Neuronal stem cell (in vitro differentiated cells): Measurements from ENCODE around the gene LRP4.

Experiments
- DNase-seq: peaks from one replicate; pipeline ENCODE4 v3.0.0-alpha.2; 2013; ENCODE audit warnings: low spot score
- H2AFZ ChIP-seq: one replicate; pipeline ENCODE4 v1.6.1; 2013; ENCODE audit warnings: mild to moderate bottlenecking, low read length, inconsistent platforms
- H2AK5ac ChIP-seq: 2 replicates; pipeline ENCODE4 v1.6.1; 2013; ENCODE audit warnings: low read depth, mild to moderate bottlenecking, inconsistent platforms, low read length, moderate library complexity, mixed read lengths
- H2BK120ac ChIP-seq: 2 replicates; pipeline ENCODE4 v1.6.1; 2013; ENCODE audit warnings: low read depth, mild to moderate bottlenecking, inconsistent platforms, low read length, moderate library complexity, mixed read lengths
- H2BK12ac ChIP-seq: one replicate; pipeline ENCODE4 v1.6.1; 2013; ENCODE audit warnings: low read length, inconsistent platforms
- H2BK15ac ChIP-seq: 2 replicates; pipeline ENCODE4 v1.6.1; 2013; ENCODE audit warnings: mild to moderate bottlenecking, low read length, inconsistent platforms, mixed read lengths
- H2BK5ac ChIP-seq: one replicate; pipeline ENCODE4 v1.6.1; 2013; ENCODE audit warnings: inconsistent platforms, mild to moderate bottlenecking, low read length, moderate library complexity
- H3K14ac ChIP-seq: one replicate; pipeline ENCODE4 v1.6.1; 2013; ENCODE audit warnings: low read length, inconsistent platforms
- H3K18ac ChIP-seq: 2 replicates; pipeline ENCODE4 v1.6.1; 2013; ENCODE audit warnings: low read length, inconsistent platforms
- H3K23ac ChIP-seq: 2 replicates; pipeline ENCODE4 v1.6.1; 2013; ENCODE audit warnings: low read depth, mild to moderate bottlenecking, mixed read lengths, low read length, inconsistent platforms; ENCODE audit not compliant: poor library complexity
- H3K27ac ChIP-seq: replicated peaks from 3 replicates; pipeline ENCODE4 v1.5.1; 2013; ENCODE audit warnings: low read length, inconsistent platforms
- H3K27me3 ChIP-seq, 3 experiments: 2 replicates each; pipeline ENCODE4 v1.6.1; 2013; ENCODE audit warnings: low read length in 3 of 3, mild to moderate bottlenecking in 2 of 3, inconsistent platforms in 1 of 3, low read depth in 1 of 3, mixed read lengths in 1 of 3, moderate library complexity in 1 of 3; ENCODE audit not compliant: control insufficient read depth in 3 of 3, insufficient read depth in 3 of 3
- H3K36me3 ChIP-seq, 2 donors: replicated peaks in 1 of 2; 2 replicates each; pipeline ENCODE4 v1.6.1; 2013; ENCODE audit warnings: low read length in 2 of 2; ENCODE audit not compliant: control insufficient read depth in 2 of 2, insufficient read depth in 2 of 2
- H3K4ac ChIP-seq: 2 replicates; pipeline ENCODE4 v1.6.1; 2013; ENCODE audit warnings: inconsistent platforms, mild to moderate bottlenecking, low read length, moderate library complexity
- H3K4me1 ChIP-seq, 2 donors: 1 replicate in 1 of 2; 2 replicates in 1 of 2; pipeline ENCODE4 v1.6.1; 2013; ENCODE audit warnings: low read length in 2 of 2, low read depth in 1 of 2; ENCODE audit not compliant: control insufficient read depth in 2 of 2, insufficient read depth in 1 of 2
- H3K4me2 ChIP-seq: one replicate; pipeline ENCODE4 v1.6.1; 2013; ENCODE audit warnings: mild to moderate bottlenecking, low read length, inconsistent platforms; ENCODE audit not compliant: insufficient read depth, poor library complexity, severe bottlenecking
- H3K4me3 ChIP-seq, 2 donors: 2 replicates each; pipeline ENCODE4 v1.5.1; 2013; ENCODE audit warnings: low read length in 2 of 2, mild to moderate bottlenecking in 2 of 2, inconsistent platforms in 1 of 2, moderate library complexity in 1 of 2
- H3K79me1 ChIP-seq: one replicate; pipeline ENCODE4 v1.6.1; 2013; ENCODE audit warnings: low read depth, mild to moderate bottlenecking, inconsistent platforms, low read length, moderate library complexity
- H3K9ac ChIP-seq: one replicate; pipeline ENCODE4 v1.6.1; 2013; ENCODE audit warnings: mild to moderate bottlenecking, low read depth, low read length, inconsistent platforms; ENCODE audit not compliant: poor library complexity
- H3K9me3 ChIP-seq, 2 donors: replicated peaks in 1 of 2; 2 replicates each; pipeline versions ENCODE3 to v1.6.1; 2013; ENCODE audit warnings: low read length in 2 of 2, mild to moderate bottlenecking in 2 of 2, inconsistent platforms in 1 of 2, low read depth in 1 of 2, mixed read lengths in 1 of 2, moderate library complexity in 1 of 2; ENCODE audit not compliant: control insufficient read depth in 2 of 2, insufficient read depth in 1 of 2
- H4K8ac ChIP-seq: one replicate; pipeline ENCODE4 v1.6.1; 2013; ENCODE audit warnings: low read depth, mild to moderate bottlenecking, inconsistent platforms, low read length, moderate library complexity
- H4K91ac ChIP-seq: one replicate; pipeline ENCODE4 v1.6.1; 2013; ENCODE audit warnings: low read length, low read depth, mild to moderate bottlenecking, inconsistent platforms; ENCODE audit not compliant: poor library complexity
- WGBS, 2 donors: extraction: QIAGEN DNeasy Blood & Tissue Kit; methylation state at CpG; one replicate each; pipeline ENCODE4 v1.1.7; 2013; ENCODE audit warnings: missing lambda C conversion rate in 2 of 2, mixed read lengths in 1 of 2; ENCODE audit not compliant: insufficient read length in 2 of 2, insufficient replicate concordance in 1 of 2; ENCODE audit errors: extremely low coverage in 2 of 2; 5-methylcytosine and 5-hydroxymethylcytosine counted together

Gene LRP4

DNA sequence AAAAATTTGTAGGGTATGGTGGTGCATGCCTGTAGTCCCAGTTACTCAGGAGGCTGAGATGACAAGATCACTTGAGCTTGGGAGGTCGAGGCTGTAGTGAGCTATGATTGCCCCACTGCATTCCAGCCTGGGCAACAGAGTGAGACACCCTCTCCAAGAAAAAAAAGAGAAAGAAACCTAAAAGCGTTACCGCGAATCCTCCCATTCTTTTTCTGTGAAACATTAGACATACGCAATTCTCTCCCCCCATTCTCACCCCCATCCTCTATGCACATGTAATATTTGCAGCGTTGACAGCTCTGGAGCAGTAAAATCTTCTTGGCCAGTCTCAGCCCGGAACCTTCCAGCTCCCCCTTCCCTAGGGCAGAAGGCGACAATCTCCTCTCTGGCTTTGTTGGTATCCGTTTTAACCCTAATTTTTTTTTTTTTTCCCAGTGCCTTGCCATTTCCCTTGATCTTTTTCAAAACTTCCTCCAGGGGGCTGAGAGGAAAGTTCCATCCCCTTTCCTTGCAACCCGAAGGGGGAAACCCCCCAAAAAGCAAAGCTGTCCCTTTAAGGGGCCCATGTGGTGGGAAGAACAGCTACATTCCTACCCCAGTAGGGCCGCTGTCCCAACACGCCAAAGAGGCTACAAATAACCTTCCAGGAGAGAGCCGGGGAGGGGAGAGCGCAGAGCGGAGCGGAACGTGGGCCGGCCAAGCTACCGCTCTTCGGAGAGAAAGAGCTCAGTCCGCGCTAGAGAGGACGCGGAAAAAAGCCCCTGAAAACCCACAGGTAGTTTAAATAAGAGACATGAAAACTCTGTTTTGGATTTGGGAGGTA is 1.9 kb downstream of the LRP4 start:
- peak overlapping the region; percentile 74 to 91 for H3K4me3 ChIP-seq
- no peak overlapping the region for H4K8ac ChIP-seq
- no peak overlapping the region for H2BK120ac ChIP-seq
- peaks cover 7% of the 10 kb centered on the region for H3K79me1 ChIP-seq
- H3K9ac ChIP-seq = no peak overlapping the region
- no peak for DNase-seq
- H3K27ac ChIP-seq = peak overlapping the region; percentile 21
- no peaks in the 10 kb centered on the region for H3K36me3 ChIP-seq
- no peak overlapping the region for H2BK15ac ChIP-seq
- H3K14ac ChIP-seq = no peak overlapping the region
- no CpG with 5 or more reads among the region's 24 CpGs for WGBS, 2 donors
- H3K27me3 ChIP-seq = no peaks in the 10 kb centered on the region
- peak overlapping the region; percentile 84 for H2AFZ ChIP-seq
- peak overlapping the region; percentile 77 for H2BK5ac ChIP-seq
- H3K4me1 ChIP-seq = peaks cover 32 to 48% of the 10 kb centered on the region in 2 donors
- peak overlapping the region; percentile 91 for H3K4me2 ChIP-seq
- H3K23ac ChIP-seq = no peak overlapping the region
- H4K91ac ChIP-seq = no peak overlapping the region
- H2AK5ac ChIP-seq = no peak overlapping the region
- no peak overlapping the region for H3K4ac ChIP-seq
- no peak overlapping the region for H2BK12ac ChIP-seq
- H3K18ac ChIP-seq = peak overlapping the region; percentile 94
- no peaks in the 10 kb centered on the region for H3K9me3 ChIP-seq

DNA sequence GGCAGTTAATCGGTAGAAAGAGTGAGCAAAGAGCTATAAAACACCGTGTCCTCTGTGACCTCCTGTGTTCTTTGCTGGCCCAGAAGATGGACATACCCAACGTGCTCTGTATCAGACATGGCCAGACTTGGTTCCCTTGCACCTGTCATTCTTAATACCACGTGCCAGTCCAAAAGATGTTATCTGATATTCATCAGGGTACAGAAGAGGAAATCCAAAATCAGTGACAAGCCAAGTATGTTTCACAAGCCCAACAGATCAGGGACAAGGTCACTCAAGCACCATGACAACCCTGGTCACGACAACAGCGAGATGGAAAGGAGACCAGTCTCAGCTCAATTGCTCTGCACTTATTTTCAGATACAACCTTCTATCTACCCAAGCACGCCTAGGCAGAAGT is 3.4 kb downstream of the LRP4 start:
- Histone ChIP-seq H2AK5ac (no peak overlapping the region), H3K4me1 (peaks cover 32 to 48% of the 10 kb centered on the region in 2 donors), H3K9ac (no peak overlapping the region), H2BK120ac (no peak overlapping the region), H3K36me3 (no peaks in the 10 kb centered on the region), H3K23ac (no peak overlapping the region), H3K27me3 (no peaks in the 10 kb centered on the region), H3K79me1 (peaks cover 7% of the 10 kb centered on the region), H4K8ac (no peak overlapping the region), H3K4ac (no peak overlapping the region), H3K14ac (no peak overlapping the region), H2BK5ac (no peak overlapping the region), H2BK15ac (no peak overlapping the region), H3K27ac (no peak overlapping the region), H3K4me2 (no peak overlapping the region), H3K9me3 (no peaks in the 10 kb centered on the region), H2AFZ (no peak overlapping the region), H2BK12ac (no peak overlapping the region), H4K91ac (no peak overlapping the region), H3K18ac (no peak overlapping the region), H3K4me3 (no peak overlapping the region)
- DNase-seq = no peak
- WGBS, 2 donors = no CpG with 5 or more reads among the region's 7 CpGs

GRCh38 chr11:46914363-46914762 is 4.0 kb downstream of the LRP4 start:
- Histone ChIP-seq H2BK120ac (no peak overlapping the region), H4K8ac (no peak overlapping the region), H3K18ac (peak overlapping the region; percentile 13), H3K27ac (no peak overlapping the region), H2AFZ (no peak overlapping the region), H3K4ac (no peak overlapping the region), H3K9me3 (no peaks in the 10 kb centered on the region), H3K4me1 (peaks cover 30 to 44% of the 10 kb centered on the region in 2 donors), H3K4me3 (no peak overlapping the region), H3K9ac (no peak overlapping the region), H2BK12ac (no peak overlapping the region), H2BK5ac (no peak overlapping the region), H2BK15ac (no peak overlapping the region), H3K36me3 (no peaks in the 10 kb centered on the region), H2AK5ac (no peak overlapping the region), H3K27me3 (no peaks in the 10 kb centered on the region), H3K4me2 (no peak overlapping the region), H3K14ac (no peak overlapping the region), H4K91ac (no peak overlapping the region), H3K23ac (no peak overlapping the region), H3K79me1 (peaks cover 7% of the 10 kb centered on the region)
- DNase-seq = no peak
- no CpG with 5 or more reads among the region's 5 CpGs for WGBS, 2 donors

- H2BK15ac ChIP-seq = no peak overlapping the region
- peak overlapping the region; percentile 67 for H3K27ac ChIP-seq
- peak overlapping the region; percentile 30 for H2BK5ac ChIP-seq
- no peaks in the 10 kb centered on the region for H3K36me3 ChIP-seq
- no peak overlapping the region for H4K91ac ChIP-seq
- no peak overlapping the region for H2AK5ac ChIP-seq
- peaks cover 11% of the 10 kb centered on the region for H3K79me1 ChIP-seq
- no peak overlapping the region for H3K9ac ChIP-seq
- H3K14ac ChIP-seq = no peak overlapping the region
- no peak overlapping the region for H2BK12ac ChIP-seq
- no peaks in the 10 kb centered on the region for H3K27me3 ChIP-seq
- no peaks in the 10 kb centered on the region for H3K9me3 ChIP-seq
- H3K23ac ChIP-seq = no peak overlapping the region
- DNase-seq = no peak
- no peak overlapping the region for H2BK120ac ChIP-seq
- H3K4me1 ChIP-seq = peaks cover 27 to 40% of the 10 kb centered on the region in 2 donors
- H3K18ac ChIP-seq = no peak overlapping the region
- peak overlapping the region; percentile 85 for H2AFZ ChIP-seq
- no peak overlapping the region for H4K8ac ChIP-seq
- no CpG with 5 or more reads among the region's 3 CpGs for whole genome bisulfite sequencing, 2 donors
- H3K4ac ChIP-seq = no peak overlapping the region
- H3K4me2 ChIP-seq = peak overlapping the region; percentile 45
- peak overlapping the region in 1 of 2 donors; percentile 43 for H3K4me3 ChIP-seq
Observed at GRCh38 chr11:46913484-46913883, 4.9 kb downstream of the LRP4 start.
